SK-N-SH treated with all-trans-retinoic acid at 6 μM for 48 hours (cell line): ENCODE results near the gene MKS1.

ENCODE experiments used
- ATAC-seq: fragments of 200-7000 bp; cut with Tn5 transposase; 3 replicates; pipeline ENCODE4 v1.9.1; 2020; ENCODE audit warnings: mild to moderate bottlenecking, moderate library complexity
- BACH2 ChIP-seq: fragments of 250-450 bp; sonication (Bioruptor Pico); IDR thresholded peaks from 2 replicates; pipeline ENCODE4 v1.9.0; 2021; ENCODE audit warnings: mild to moderate bottlenecking, borderline replicate concordance
- CREB5 ChIP-seq: fragments of 250-450 bp; sonication (Bioruptor Pico); IDR thresholded peaks from 2 replicates; pipeline ENCODE4 v1.5.1; 2020; ENCODE audit warnings: low read depth, mild to moderate bottlenecking, moderate library complexity
- CSDC2 ChIP-seq: fragments of 250-450 bp; sonication (Bioruptor Pico); IDR thresholded peaks from 2 replicates; pipeline ENCODE4 v1.5.0; 2020; ENCODE audit warnings: mild to moderate bottlenecking, moderate library complexity
- ESRRG ChIP-seq: fragments of 250-450 bp; sonication (Bioruptor Pico); IDR thresholded peaks from 2 replicates; pipeline ENCODE4 v1.6.1; 2021; ENCODE audit warnings: mild to moderate bottlenecking
- GLIS3 ChIP-seq: fragments of 250-450 bp; sonication (Bioruptor Pico); IDR thresholded peaks from 2 replicates; pipeline ENCODE4 v1.5.0; 2020; ENCODE audit warnings: mild to moderate bottlenecking, moderate library complexity
- ISL1 ChIP-seq: fragments of 250-450 bp; sonication (Bioruptor Pico); IDR thresholded peaks from 2 replicates; pipeline ENCODE4 v2.1.2; 2022; ENCODE audit warnings: mild to moderate bottlenecking, moderate library complexity
- OSR1 ChIP-seq: fragments of 250-450 bp; sonication (Bioruptor Pico); IDR thresholded peaks from 2 replicates; pipeline ENCODE4 v1.8.0; 2022; ENCODE audit warnings: moderate library complexity, mild to moderate bottlenecking, inconsistent platforms
- PATZ1 ChIP-seq: fragments of 250-450 bp; sonication (Bioruptor Pico); IDR thresholded peaks from 2 replicates; pipeline ENCODE4 v1.8.0; 2020; ENCODE audit warnings: mild to moderate bottlenecking, moderate library complexity, borderline replicate concordance
- POU6F1 ChIP-seq: fragments of 250-450 bp; sonication (Bioruptor Pico); IDR thresholded peaks from 2 replicates; pipeline ENCODE4 v1.8.0; 2021; ENCODE audit warnings: low read depth, mild to moderate bottlenecking, moderate library complexity, borderline replicate concordance
- PPARA ChIP-seq: fragments of 250-450 bp; sonication (Bioruptor Pico); IDR thresholded peaks from 2 replicates; pipeline ENCODE4 v1.5.0; 2020; ENCODE audit warnings: mild to moderate bottlenecking, borderline replicate concordance
- RARB ChIP-seq: fragments of 250-450 bp; sonication (Bioruptor Pico); IDR thresholded peaks from 2 replicates; pipeline ENCODE4 v1.8.0; 2021; ENCODE audit warnings: mild to moderate bottlenecking, moderate library complexity
- SNAI2 ChIP-seq: fragments of 250-450 bp; sonication (Bioruptor Pico); IDR thresholded peaks from 2 replicates; pipeline ENCODE4 v1.5.0; 2020; ENCODE audit warnings: mild to moderate bottlenecking, moderate library complexity
- TCF4 ChIP-seq: fragments of 250-450 bp; sonication (Bioruptor Pico); IDR thresholded peaks from 2 replicates; pipeline ENCODE4 v1.8.0; 2021; ENCODE audit warnings: mild to moderate bottlenecking, moderate library complexity, borderline replicate concordance
- TOX ChIP-seq: fragments of 250-450 bp; sonication (Bioruptor Pico); IDR thresholded peaks from 2 replicates; pipeline ENCODE4 v1.8.0; 2021; ENCODE audit warnings: mild to moderate bottlenecking, moderate library complexity, borderline replicate concordance
- TSHZ2 ChIP-seq: fragments of 250-450 bp; sonication (Bioruptor Pico); IDR thresholded peaks from 2 replicates; pipeline ENCODE4 v1.5.0; 2020; ENCODE audit warnings: mild to moderate bottlenecking, moderate library complexity
- ZC3H10 ChIP-seq: fragments of 250-450 bp; sonication (Bioruptor Pico); IDR thresholded peaks from 2 replicates; pipeline ENCODE4 v1.5.1; 2021; ENCODE audit warnings: mild to moderate bottlenecking, moderate library complexity
- ZFP3 ChIP-seq: fragments of 250-450 bp; sonication (Bioruptor Pico); IDR thresholded peaks from 2 replicates; pipeline ENCODE4 v1.5.0; 2020; ENCODE audit warnings: mild to moderate bottlenecking, moderate library complexity
- ZNF565 ChIP-seq: fragments of 450-650 bp; formaldehyde crosslinking; conservative IDR thresholded peaks from 2 replicates; pipeline ENCODE4 v1.5.0; 2020; ENCODE audit warnings: low read depth, mild to moderate bottlenecking, moderate library complexity
- ZNF70 ChIP-seq: fragments of 450-650 bp; formaldehyde crosslinking; IDR thresholded peaks from 2 replicates; pipeline ENCODE4 v1.5.0; 2020; ENCODE audit warnings: mild to moderate bottlenecking, moderate library complexity
- ZNF8 ChIP-seq: fragments of 450-650 bp; formaldehyde crosslinking; IDR thresholded peaks from 2 replicates; pipeline ENCODE4 v1.5.0; 2020; ENCODE audit warnings: mild to moderate bottlenecking, moderate library complexity

MKS1 gene

GRCh38 chr17:58219007-58219788, at the start of gene MKS1:
MKS1 (minus strand) TSS chr17:58219255; CDS start chr17:58219230, 25 bp downstream.
- TF ChIP-seq ZNF8 (no peak), BACH2 (CRISPR knock-in tag) (no peak), SNAI2 (CRISPR knock-in tag) (0 out of 2 replicates have a peak, but pooled peaks have one; percentile 47), PATZ1 (CRISPR knock-in tag) (no peak), TSHZ2 (CRISPR knock-in tag) (peak; percentile 84; the same call in 1 of the 2 replicates), RARB (CRISPR knock-in tag) (no peak), ISL1 (no peak), OSR1 (CRISPR knock-in tag) (no peak), ZNF565 (CRISPR knock-in tag) (no peak), TOX (CRISPR knock-in tag) (no peak), CSDC2 (CRISPR knock-in tag) (no peak)
- TF ChIP-seq, all 23 proteins: peak for 2
- ATAC-seq: peak; percentile 99

- no peak for ATAC-seq
- TF ChIP-seq BACH2 (CRISPR knock-in tag): no peak
- no peak for TF ChIP-seq PPARA (CRISPR knock-in tag)
- no peak for TF ChIP-seq ZFP3 (CRISPR knock-in tag)
- TF ChIP-seq SNAI2 (CRISPR knock-in tag): no peak
- no peak for TF ChIP-seq ZC3H10 (CRISPR knock-in tag)
- TF ChIP-seq POU6F1: no peak
- no peak for TF ChIP-seq GLIS3 (CRISPR knock-in tag)
- no peak for TF ChIP-seq CREB5 (CRISPR knock-in tag)
- no peak for TF ChIP-seq ESRRG (CRISPR knock-in tag)
- no peak for TF ChIP-seq TSHZ2 (CRISPR knock-in tag)
- no peak for TF ChIP-seq ZNF70 (CRISPR knock-in tag)
- no peak for TF ChIP-seq TCF4 (CRISPR knock-in tag)
- no peak for TF ChIP-seq ZNF565 (CRISPR knock-in tag)
Measured at GRCh38 chr17:58268326-58268725, 49.3 kb upstream of the MKS1 start.
